Loucy (cell line): ENCODE data around the gene PLXNA4.

ENCODE experiments used
- H2AFZ ChIP-seq: fragments of 200-600 bp; sonication (generic); 2 replicates; pipeline ENCODE4 v1.6.0; 2016; ENCODE audit warnings: antibody characterized with exemption, mild to moderate bottlenecking, low read length, moderate library complexity
- H3F3A ChIP-seq: fragments of 200-600 bp; 2 replicates; pipeline ENCODE4 v1.6.0; 2016; ENCODE audit warnings: antibody characterized with exemption, low read depth, mild to moderate bottlenecking
- H3K27me3 ChIP-seq: fragments of 200-600 bp; sonication (generic); 2 replicates; pipeline ENCODE4 v1.6.1; 2014; ENCODE audit warnings: low read length, mild to moderate bottlenecking; ENCODE audit not compliant: insufficient read depth, poor library complexity, severe bottlenecking
- H3K36me3 ChIP-seq: fragments of 200-600 bp; sonication (generic); 2 replicates; pipeline ENCODE4 v1.6.1; 2016; ENCODE audit warnings: low read length; ENCODE audit not compliant: insufficient read depth
- H3K4me1 ChIP-seq: fragments of 200-600 bp; sonication (generic); 2 replicates; pipeline ENCODE4 v1.5.1; 2014; ENCODE audit warnings: low read length, mild to moderate bottlenecking; ENCODE audit not compliant: insufficient read depth, poor library complexity, severe bottlenecking
- H3K4me2 ChIP-seq: fragments of 200-600 bp; sonication (generic); 2 replicates; pipeline ENCODE4 v1.6.0; 2014; ENCODE audit warnings: antibody characterized with exemption, low read length, low read depth, mild to moderate bottlenecking; ENCODE audit not compliant: poor library complexity, severe bottlenecking
- H3K4me3 ChIP-seq: fragments of 200-600 bp; sonication (generic); 2 replicates; pipeline ENCODE4 v1.5.1; 2014; ENCODE audit warnings: low read length, mild to moderate bottlenecking, mixed read lengths; ENCODE audit not compliant: poor library complexity, severe bottlenecking
- H3K79me2 ChIP-seq: fragments of 200-600 bp; sonication (generic); 2 replicates; pipeline ENCODE4 v1.6.1; 2014; ENCODE audit warnings: low read length; ENCODE audit not compliant: insufficient read depth
- H3K9ac ChIP-seq: fragments of 200-600 bp; sonication (generic); 2 replicates; pipeline ENCODE4 v1.6.0; 2014; ENCODE audit warnings: mild to moderate bottlenecking, low read depth, low read length, moderate library complexity; ENCODE audit not compliant: poor library complexity, severe bottlenecking
- H3K9me2 ChIP-seq: fragments of 200-600 bp; sonication (generic); replicated peaks from 2 replicates; pipeline ENCODE4 v1.6.1; 2016; ENCODE audit warnings: low read depth, low read length, mixed read lengths
- H3K9me3 ChIP-seq: fragments of 200-600 bp; sonication (generic); 2 replicates; pipeline ENCODE4 v1.6.1; 2014; ENCODE audit warnings: mild to moderate bottlenecking, antibody characterized with exemption, low read length, low read depth; ENCODE audit not compliant: insufficient read depth
- H4K20me1 ChIP-seq: fragments of 200-600 bp; sonication (generic); 2 replicates; pipeline ENCODE4 v1.6.0; 2014; ENCODE audit warnings: antibody characterized with exemption, low read length, mild to moderate bottlenecking; ENCODE audit not compliant: insufficient read depth, poor library complexity, severe bottlenecking
- CTCF ChIP-seq: fragments of 200-600 bp; sonication (generic); conservative IDR thresholded peaks from 2 replicates; pipeline ENCODE4 v1.5.1; 2014; ENCODE audit warnings: mild to moderate bottlenecking, antibody characterized with exemption, low read length
- EZH2phosphoT487 ChIP-seq: fragments of 200-600 bp; IDR thresholded peaks from 2 replicates; pipeline ENCODE4 v1.6.1; 2018; ENCODE audit warnings: antibody characterized with exemption, mild to moderate bottlenecking, moderate library complexity, borderline replicate concordance

Gene PLXNA4

GRCh38 chr7:132362059-132362458 lies 214.2 kb downstream of the PLXNA4 start:
- Histone ChIP-seq H3K36me3 (no peaks in the 10 kb centered on the region), H2AFZ (no peak overlapping the region), H3K4me2 (no peak overlapping the region), H3K4me3 (no peak overlapping the region), H3K27me3 (no peaks in the 10 kb centered on the region), H3K4me1 (no peaks in the 10 kb centered on the region), H4K20me1 (no peaks in the 10 kb centered on the region), H3K79me2 (no peaks in the 10 kb centered on the region), H3K9me3 (no peaks in the 10 kb centered on the region), H3K9me2 (no peaks in the 10 kb centered on the region), H3K9ac (no peak overlapping the region), H3F3A (no peaks in the 10 kb centered on the region)
- TF ChIP-seq EZH2phosphoT487: no peak
- TF ChIP-seq CTCF: no peak

- no peaks in the 10 kb centered on the region for H3K36me3 ChIP-seq
Measured at GRCh38 chr7:132361146-132361545, 215.1 kb downstream of the PLXNA4 start.

GRCh38 chr7:132359743-132360142 lies 216.5 kb downstream of the PLXNA4 start:
- no peaks in the 10 kb centered on the region for H3K4me1 ChIP-seq
- no peak overlapping the region for H2AFZ ChIP-seq
- H3K4me2 ChIP-seq: no peak overlapping the region
- H3K36me3 ChIP-seq: no peaks in the 10 kb centered on the region
- H3K9ac ChIP-seq: no peak overlapping the region
- no peaks in the 10 kb centered on the region for H4K20me1 ChIP-seq
- TF ChIP-seq EZH2phosphoT487 (no peak), CTCF (no peak)
- no peaks in the 10 kb centered on the region for H3K79me2 ChIP-seq
- no peaks in the 10 kb centered on the region for H3K9me2 ChIP-seq
- H3K27me3 ChIP-seq: no peaks in the 10 kb centered on the region
- H3K9me3 ChIP-seq: no peaks in the 10 kb centered on the region
- H3K4me3 ChIP-seq: no peak overlapping the region
- no peaks in the 10 kb centered on the region for H3F3A ChIP-seq

More at GRCh38 chr7:132361146-132361545, 215.1 kb downstream of the PLXNA4 start:
- Histone ChIP-seq H3K4me1 (no peaks in the 10 kb centered on the region), H3K4me3 (no peak overlapping the region), H3K9ac (no peak overlapping the region), H4K20me1 (no peaks in the 10 kb centered on the region), H3K27me3 (no peaks in the 10 kb centered on the region), H3K4me2 (no peak overlapping the region), H3F3A (no peaks in the 10 kb centered on the region), H3K79me2 (no peaks in the 10 kb centered on the region), H2AFZ (no peak overlapping the region), H3K9me3 (no peaks in the 10 kb centered on the region), H3K9me2 (no peaks in the 10 kb centered on the region)
- TF ChIP-seq EZH2phosphoT487 (no peak), CTCF (no peak)
